NOMO-1 treated with dmso at 0.1 percent for 144 hours (cell line): ENCODE results near the gene ANKRD7.
"Not testable (repeated sequence)": the region's sequence is repeated elsewhere in the genome, so short reads cannot be mapped to it uniquely, and the experiment has no call there.

Source experiments
- DNase-seq: peaks from one replicate; lab custom pipeline; 2025; ENCODE audit not compliant: unreplicated experiment; lab: John Stamatoyannopoulos, UW

Gene ANKRD7

DNA sequence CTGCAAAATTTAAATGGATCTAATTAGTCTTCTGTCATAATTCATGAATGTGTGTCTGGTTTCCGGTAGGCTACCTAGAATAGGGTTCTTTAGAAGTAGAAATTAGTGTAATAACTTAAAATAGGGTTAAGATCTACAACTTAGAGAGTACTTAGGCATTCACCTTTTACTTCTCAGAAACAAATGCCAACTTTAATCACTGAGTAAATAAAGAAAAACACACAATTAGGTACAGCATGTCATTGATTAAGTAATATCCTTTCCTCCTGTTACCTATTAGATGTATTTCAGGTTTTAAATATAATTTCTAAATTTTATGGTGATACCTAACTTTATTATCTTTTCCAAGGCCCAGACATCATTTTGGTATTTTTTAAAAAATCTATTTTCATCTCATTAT, 9.3 kb downstream of the ANKRD7 start:
- DNase-seq = no peak

- DNase-seq = no peak
These were observed 14.5 kb downstream of the ANKRD7 start for GRCh38 chr7:118239014-118239413.

- not testable (repeated sequence) for DNase-seq
These were observed 15.8 kb downstream of the ANKRD7 start for GRCh38 chr7:118240320-118240719.

GRCh38 chr7:118243695-118244094, 19.2 kb downstream of the ANKRD7 start:
- DNase-seq = no peak

- DNase-seq = no peak
These were observed 20.9 kb downstream of the ANKRD7 start for GRCh38 chr7:118245267-118246040.

GRCh38 chr7:118250860-118251494, 26.5 kb downstream of the ANKRD7 start:
- no peak for DNase-seq

- DNase-seq = no peak
These were observed 27.6 kb downstream of the ANKRD7 start for GRCh38 chr7:118252087-118252486.

DNA sequence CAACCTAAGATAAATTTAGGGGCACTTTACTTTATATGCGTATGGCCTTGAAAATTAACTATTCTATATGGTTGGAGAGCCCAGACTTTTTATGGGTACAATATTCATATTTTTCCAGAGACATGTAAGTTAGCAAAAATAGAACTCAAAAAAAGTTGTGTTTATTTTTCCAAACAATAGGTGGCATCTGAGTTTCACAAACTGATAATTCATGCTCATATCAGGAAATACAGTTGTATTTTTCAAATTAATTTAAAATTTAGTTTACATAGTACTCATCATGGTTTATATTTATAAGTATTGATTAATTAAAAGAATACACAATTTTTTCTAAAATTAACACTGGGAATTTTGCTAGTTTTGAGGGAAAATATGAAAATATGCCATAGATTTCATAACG, 34.6 kb downstream of the ANKRD7 start:
- no peak for DNase-seq

DNA sequence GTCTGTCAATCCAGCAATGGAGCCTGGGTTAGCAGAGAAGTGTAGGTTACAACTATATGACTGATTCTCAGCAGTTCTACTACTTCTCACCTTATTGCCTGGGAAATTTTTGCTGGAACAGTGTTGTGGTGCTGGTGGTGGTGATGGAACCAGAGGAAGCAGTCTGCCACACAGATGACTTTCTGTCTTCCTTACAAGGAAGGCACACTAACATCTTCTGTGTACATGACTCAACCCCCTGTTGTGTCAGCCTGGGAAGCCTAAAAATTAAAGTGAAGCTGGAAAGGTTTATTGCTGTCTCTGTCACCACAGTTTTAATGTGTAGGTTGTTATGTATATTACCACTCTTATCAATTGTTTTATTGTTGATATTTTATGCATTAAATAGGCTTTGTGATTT, 40.3 kb downstream of the ANKRD7 start:
- DNase-seq = no peak

DNA sequence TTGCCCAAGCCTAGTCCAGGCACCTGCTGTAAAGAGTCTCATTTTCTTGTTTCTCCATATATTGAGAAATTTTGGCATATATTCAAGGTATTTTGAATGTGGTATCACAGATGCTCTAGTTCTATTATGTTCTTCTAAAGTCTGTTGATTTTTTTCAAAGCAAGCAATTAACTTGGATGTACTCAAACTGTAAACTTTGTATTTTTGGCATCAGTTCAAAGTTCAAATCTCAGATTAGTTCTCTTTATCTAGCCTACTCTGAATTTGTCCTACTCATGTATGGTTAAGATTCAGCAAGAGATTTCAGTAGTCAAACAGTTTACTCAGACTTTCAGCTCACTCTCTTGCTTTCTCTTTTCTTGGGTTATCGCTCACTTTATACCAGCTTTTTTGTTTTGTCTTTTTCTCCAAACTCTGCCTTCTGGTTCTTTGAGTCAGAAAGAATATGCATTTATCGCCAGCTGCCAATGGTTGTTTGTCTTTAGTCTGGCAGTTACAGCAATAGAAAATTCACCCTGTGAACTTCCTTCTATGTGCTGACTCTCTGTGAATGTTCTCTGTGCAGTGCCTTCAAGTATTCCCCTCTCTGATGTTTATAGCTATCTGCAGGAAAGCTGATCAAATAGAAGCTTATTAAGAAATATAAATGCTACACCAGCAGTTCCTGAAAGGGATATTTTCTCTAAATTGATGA, 56.0 kb downstream of the ANKRD7 start:
- DNase-seq = no peak

DNA sequence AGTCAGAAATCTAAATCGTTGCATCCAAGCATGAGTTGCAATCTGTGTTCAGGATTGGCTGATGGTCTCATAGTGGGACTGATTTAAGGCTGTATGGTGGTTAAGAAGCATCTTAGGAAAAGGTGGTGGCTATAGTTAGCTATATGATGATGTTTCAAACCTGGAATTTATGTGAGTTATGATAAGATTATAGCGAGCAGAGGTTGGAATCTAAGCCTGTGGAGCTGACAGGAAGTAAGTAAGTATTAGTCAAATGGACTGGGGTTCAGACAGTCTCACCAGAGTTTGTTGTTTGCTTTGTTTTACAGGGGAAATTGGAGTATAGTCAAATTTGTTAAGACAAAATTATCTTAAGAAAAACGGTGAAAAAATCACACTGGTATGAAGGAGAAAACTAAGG, 56.7 kb downstream of the ANKRD7 start:
- no peak for DNase-seq

- no peak for DNase-seq
These were observed 60.9 kb downstream of the ANKRD7 start for GRCh38 chr7:118285358-118285757.

DNA sequence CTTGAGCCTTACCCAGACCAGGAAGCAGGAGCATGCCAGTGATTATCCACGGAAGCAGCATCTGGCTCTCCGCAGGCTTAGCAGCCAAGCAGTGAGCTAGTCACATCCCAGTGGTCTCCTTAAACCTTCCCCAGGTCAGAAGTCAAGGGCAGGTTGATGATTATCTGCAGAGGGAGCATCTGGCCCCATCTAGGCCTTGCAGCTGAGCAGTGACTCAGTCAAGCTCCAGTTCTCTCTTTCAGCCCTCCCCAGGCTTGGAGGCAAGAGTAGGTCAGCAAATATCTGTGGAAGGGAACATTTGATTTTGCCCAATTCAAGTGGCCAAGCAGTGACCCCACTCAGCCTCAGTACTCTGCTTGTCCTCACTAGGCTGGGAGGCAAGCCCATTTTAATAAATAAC, 61.6 kb downstream of the ANKRD7 start:
- no peak for DNase-seq

DNA sequence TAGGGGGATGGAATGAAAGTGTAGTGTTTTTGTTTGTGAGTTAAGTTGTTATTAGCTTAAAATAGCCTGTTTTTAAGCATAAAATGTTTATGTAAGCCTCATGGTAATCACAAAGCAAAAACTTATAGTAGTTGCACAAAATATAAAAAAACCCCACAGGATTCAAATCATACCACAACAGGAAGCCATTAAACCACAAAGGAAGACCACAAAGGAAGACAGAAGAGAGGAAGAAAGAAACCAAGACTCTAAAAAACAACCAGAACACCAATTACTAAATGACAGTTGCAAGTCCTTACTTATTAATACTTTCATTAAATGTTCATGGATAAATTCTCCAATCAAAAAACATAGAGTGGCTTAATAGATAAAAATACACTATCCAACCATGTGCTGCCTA, 63.6 kb downstream of the ANKRD7 start:
- peak; percentile 30 for DNase-seq

- DNase-seq = no peak
These were observed 65.0 kb downstream of the ANKRD7 start for GRCh38 chr7:118289476-118289875.
